ENCODE results near the gene ATL2.
"Not testable (repeated sequence)": the region's sequence is repeated elsewhere in the genome, so short reads cannot be mapped to it uniquely, and the experiment has no call there.

ATL2 gene

DNA sequence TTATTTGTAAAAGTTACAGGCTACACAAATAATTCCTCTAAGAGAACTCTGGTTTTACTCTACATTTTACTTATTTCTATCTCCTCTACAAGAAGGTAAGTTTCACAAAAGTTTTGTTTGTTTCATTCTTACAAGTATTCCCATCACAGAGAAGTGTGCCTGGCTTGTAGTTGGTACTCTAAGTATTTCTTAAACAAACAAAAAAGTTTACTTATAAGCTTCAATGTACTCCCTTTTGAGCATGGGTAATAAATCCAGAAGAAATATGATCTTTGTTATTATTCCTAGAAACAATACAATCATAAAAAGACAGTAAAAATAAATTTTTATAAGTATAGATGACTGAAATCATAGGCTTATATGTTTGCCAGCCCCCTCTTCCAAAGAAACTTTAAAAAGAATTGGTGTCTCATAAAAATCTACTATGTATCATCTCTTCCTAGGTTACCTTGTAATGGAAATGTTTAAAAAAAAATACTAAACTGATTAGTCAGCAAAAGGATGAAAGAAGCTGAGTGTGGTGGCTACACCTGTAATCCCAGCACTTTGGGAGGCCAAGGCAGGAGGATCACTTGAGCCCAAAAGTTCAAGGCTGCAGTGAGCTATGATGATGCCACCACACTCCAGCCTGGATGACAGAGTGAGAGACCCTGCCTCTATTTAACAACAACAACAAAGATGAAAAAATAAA lies 54.7 kb downstream of the ATL2 start:
- no peak for DNase-seq

DNA sequence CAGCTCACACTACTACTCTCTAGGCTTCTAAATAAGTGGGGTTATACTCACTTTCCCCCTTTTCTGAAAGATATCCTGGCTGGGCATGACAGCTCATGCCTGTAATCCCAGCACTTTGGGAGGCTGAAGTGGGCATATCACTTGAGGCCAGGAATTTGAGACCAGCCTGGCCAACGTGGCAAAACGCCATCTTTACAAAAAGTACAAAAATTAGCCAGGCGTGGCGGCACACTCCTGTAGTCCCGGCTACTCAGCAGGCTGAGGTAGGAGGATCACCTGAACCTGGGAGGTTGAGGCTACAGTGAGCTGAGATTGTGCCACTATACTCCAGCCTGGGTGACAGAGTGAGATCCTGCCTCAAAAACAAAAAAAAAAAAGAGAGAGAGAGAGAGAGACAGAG lies 57.8 kb downstream of the ATL2 start:
- DNase-seq, result not testable (repeated sequence)

DNA sequence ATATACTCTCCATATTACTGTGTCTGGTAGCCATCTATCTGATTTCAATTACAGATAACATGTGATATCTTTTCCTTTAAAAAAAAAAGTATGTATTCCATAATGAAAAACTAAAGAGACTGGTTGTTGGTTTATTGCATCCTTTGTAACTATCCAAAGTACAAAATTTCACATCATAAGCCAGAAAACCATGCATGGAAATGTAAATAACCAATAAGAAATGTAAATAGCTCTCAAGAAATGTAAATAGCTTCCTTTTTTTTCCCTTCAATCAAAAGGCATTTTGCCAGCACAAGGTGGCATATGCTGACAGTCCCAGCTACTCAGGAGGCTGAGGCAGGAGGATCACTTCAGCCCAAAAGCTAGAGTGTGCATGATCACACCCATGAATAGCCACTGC lies 59.3 kb downstream of the ATL2 start:
- DNase-seq, result no peak

DNA sequence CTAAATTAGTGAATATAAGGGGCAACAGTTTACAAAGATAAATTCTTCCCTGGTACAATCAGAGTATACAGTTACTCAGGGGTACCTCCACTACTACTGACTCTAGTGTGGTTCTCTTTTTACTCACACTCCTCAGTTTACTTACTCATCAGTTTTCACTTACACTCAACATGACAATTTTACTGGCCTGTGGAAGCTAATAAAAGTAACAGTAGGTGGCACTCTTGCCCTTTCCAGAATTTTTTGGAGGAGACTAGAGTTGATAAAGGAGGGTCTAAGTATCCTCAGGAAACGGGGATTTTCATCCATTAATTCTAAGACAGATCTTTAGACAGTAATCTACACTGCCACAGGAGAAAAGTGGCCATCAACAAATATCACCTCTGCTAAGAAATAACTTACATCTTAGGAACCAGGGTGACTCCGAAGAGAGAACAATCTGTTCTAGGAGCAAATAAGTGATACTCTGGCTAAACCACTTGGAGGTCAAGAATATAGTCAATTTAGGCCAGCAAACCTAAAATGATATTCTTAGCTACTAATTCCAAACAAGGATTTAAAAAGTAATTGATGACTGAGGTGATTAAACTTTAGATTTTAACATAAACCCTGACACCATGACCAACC lies 61.3 kb downstream of the ATL2 start:
- DNase-seq, result peak; percentile 23

DNA sequence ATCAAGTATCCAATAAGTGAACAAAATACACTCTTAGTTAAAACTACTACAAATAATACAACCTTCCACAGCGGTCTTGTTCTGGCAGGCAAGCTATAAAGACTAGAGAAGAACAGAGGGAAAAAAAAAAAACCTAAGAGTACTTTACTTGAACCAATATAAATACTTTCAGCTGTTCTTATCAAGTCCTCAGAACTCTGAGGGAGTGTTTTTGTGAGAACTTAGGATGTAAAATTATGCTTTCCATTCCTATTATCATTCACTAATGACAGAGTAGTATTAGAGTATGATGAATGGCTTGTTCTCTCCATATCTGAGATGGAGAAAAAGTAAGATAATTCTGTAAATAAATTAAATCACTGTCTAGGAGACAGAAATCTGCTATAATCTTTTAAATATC lies 68.3 kb downstream of the ATL2 start:
- DNase-seq, result no peak

DNA sequence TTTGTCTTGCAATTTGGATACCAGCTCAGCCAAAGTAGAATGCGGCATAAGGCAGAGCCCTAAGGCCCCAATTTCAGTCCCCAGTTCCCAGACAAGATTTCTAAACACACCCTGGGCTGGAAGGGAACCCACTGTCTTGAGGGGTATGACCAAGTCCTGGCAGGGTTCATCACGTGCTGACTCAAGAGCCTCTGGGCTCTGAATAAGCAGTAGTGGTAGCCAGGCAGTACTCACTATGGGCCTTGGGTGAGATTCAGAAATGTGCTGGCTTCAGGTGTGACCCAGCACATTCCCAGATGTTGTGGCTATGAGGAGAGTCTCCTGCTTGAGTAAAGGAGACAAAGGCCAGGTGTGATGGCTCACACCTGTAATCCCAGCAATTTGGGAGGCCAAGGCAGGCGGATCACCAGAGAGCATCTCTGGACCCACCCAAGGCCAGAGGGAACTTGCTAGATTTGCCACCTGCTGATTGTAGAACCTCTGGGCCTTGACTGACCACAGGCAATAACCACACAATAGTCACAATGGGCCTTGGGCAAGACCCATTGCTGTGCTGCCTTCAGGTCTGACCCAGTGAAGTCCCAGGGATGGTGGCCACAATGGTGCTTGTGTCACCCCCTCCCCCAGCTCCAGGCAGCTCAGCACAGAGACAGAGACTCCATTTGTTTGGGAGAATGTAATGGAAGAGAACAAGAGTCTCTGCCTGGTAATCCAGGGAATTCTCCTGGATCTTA lies 74.9 kb downstream of the ATL2 start:
- DNase-seq, result no peak

DNA sequence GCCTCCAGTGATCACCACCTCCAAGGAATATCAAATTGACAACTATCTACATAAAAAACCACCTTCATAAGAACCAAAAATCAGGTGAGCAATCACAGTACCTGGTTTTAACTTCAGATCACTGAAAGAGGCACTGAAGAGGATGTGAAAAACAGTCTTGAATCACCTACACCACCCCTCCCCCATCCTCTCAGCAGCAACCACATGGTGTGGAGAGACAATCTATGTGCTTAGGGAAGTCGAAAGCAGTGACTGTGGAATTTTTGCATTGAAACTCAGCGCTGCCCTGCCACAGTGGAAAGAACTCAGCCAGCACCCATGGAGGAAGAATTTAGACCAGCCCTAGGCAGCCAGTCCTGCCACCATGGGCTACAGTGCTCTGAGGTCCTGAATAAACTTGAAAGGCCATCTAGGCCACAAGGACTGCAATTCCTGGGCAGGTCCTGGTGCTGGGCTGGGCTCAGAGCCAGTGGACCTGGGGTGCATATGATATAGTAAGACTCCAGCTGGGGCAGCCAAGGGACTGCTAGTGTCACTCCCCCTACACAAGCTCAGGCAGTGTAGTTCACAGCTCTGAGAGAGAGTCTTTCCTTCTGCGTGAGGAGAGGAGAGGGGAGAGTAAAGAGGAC lies 75.6 kb downstream of the ATL2 start:
- DNase-seq, result no peak

DNA sequence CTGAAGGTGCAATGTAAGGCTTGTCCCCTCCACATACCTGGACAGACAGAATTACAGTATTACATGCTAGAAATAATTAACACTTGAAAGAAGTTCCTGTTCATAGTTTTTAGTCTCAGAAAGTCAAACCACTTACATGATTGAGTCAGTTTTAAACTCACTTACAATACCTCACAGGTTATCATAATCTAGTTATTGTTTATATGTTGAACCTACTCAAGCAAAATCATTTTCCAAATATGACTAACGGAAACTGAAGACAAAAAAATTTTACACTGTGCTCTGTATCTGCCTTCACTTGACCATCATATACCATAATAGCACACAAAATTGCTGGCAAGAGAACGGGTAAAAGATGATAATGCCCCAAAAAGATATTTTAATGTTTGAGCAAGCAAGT lies 78.5 kb downstream of the ATL2 start:
- no peak for DNase-seq

DNA sequence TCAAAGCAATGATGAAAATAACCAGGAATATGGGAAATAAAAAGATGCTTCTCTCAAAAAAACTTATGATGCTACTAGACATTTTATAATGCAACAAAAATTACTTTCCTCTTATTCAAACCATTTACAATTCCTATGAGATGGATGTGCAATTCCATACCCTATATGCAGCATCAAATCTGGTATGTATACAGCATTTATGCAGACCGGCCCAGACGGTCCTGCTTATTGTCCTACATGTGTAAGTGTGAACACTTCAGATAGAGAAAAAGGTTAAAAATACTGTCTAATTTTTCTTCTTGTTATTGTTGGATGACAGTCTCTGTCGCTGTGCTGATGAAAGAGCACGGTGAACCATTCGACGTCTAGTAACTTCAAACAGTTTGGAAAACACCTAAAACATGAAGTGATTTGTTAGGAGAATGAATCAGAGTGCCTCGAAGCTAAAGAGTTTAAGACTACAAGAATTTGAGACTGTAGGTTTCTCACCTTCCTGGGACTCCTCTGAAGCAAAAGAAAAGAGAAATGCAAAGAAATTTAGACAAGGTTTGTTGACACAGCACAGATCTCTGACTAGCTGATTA lies 80.8 kb downstream of the ATL2 start:
- no peak for DNase-seq

DNA sequence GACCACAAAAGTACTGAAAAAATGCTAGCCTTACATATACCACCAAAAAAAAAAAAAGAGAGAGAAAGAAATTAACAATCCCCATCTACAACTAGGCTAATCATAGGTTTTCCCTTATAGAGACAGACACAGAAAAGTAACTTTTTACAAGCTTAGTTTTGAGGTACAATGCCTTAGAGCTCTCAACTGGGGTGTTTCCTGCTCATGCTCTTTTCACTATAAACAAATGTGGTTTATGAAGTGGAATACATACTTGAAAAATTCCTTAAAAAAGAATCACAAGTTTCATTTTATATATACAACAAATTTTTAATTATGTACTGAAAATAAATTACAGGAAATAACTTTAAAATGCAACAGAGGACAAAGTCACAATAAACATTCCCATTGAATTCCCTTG lies 82.5 kb downstream of the ATL2 start:
- no peak for DNase-seq

DNA sequence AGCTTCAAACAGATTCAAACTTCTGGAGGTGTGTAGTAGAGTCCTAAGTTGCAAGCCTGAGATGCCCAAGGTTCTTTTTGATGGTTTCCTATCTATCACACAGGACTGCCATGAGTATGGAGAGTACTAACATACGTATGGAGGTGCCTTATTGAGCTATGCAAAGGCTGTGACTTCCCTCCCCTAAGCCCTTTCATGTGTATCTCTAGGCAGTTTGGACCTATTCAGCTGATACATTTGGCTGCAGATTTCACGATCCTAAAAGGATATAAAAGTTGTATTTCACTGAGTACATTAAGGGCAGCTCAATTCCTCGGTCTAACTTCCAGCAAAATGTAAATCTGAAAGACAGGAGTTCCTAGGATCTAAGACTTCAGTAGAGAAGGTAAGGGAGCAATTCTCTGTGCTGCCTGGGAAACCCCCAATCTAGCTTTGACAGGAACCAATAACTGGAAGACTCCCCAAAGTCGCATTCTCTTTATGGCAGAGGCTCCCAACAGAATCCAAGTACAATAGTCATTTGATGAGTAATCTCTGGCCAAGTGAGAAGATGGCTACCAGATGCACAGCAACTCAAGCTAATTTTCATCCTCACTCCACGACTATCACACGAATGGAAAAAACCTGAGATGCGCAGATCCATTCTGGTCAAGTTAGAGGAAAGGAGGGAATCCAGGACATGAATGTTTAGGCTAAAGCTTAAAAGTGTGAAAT lies 83.8 kb downstream of the ATL2 start:
- DNase-seq, result no peak

DNA sequence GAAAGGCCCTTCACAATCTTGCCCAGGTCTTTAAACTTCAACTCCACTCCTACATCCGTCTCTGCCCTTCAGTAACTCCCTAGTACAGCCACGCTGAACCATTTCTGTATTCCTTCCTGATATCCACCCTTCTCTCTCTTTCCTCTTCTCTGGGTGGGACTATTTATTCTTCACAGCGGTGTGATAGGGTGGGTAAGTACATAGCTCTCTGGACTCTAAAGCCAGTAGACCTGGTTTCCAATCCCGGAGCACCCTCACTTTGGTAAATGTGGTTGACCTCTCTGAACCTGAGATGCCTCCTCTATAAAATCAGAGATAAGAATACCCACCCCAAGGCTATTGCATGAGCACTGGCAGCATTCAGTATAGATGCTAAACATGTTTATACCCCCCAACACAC lies 86.7 kb downstream of the ATL2 start:
- no peak for DNase-seq

DNA sequence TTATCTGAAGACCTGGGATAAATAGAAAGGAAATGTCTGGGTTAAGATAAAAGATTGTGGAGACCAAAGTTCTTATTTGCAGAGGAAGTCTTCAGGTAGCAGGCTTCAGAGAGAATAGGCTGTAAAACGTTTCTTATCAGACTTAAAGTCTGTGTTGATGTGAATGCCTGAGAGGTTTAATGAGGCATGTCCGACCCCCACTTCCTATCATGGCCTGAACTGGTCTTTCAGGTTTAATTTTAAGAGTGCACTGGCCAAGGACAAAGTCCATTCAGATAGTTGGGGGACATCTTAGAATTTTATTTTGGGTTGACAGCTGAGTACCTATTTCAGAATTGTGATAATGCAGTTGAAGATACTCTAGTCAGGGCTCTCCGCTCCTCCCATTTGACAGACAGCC lies 92.1 kb downstream of the ATL2 start:
- no peak for DNase-seq

DNA sequence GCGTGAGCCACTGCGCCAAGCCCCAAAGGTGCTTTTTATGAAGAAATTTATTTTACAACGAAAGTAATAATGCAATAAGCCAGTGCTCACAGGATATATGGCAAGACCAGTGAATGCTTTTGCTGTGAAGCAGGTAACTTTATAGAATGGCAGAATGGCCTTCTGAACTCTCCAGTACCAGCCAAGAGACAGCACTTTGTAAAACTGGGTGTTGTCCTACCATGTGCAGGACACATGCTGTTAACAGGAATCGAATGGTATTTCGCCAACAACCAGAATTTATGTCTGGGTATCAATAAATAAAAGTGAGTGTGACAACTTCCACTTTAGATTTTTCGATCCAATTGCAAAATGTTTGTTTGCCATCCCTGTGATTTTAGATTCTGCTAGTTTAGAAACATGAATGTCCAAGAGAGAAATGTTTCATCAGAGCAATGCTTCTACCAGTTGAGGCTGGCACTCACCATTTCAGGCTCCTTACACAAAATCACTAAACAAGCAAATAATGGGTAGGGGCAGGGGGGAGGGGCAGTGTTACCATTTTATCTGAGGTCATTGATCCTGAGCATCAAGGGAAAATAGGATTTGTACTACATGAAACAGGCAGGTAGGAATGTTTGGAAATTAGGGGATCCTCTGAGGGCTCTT lies 95.9 kb downstream of the ATL2 start:
- no peak for DNase-seq

DNA sequence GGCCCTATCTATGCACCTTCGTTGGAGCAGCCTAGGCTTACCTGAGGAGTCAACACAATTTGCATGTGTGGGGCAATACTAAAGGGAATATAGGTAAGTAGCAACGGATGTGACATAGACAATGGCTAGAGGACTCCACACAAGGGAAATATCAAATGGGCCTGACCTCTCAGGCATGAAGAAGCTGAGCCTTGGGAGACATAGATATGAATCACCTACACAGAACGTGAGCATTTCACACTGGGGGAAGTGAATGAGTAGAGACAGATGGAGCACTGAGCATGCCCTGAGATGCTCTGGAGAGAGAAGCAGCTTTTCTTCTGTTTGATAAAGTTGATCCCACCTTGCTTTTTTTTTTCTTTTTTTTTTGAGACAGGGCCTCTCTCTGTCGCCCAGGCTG lies 97.9 kb downstream of the ATL2 start:
- no peak for DNase-seq

DNA sequence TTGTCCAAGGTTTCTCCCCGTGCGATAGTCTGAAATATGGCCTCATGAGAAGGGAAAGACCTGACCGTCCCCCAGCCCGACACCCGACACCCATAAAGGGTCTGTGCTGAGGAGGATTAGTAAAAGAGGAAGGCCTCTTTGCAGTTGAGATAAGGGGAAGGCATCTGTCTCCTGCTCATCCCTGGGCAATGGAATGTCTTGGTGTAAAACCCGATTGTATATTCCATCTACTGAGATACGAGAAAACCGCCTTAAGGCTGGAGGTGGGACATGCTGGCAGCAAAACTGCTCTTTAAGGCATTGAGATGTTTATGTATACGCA lies 99.0 kb downstream of the ATL2 start:
- DNase-seq, result not testable (repeated sequence)

DNA sequence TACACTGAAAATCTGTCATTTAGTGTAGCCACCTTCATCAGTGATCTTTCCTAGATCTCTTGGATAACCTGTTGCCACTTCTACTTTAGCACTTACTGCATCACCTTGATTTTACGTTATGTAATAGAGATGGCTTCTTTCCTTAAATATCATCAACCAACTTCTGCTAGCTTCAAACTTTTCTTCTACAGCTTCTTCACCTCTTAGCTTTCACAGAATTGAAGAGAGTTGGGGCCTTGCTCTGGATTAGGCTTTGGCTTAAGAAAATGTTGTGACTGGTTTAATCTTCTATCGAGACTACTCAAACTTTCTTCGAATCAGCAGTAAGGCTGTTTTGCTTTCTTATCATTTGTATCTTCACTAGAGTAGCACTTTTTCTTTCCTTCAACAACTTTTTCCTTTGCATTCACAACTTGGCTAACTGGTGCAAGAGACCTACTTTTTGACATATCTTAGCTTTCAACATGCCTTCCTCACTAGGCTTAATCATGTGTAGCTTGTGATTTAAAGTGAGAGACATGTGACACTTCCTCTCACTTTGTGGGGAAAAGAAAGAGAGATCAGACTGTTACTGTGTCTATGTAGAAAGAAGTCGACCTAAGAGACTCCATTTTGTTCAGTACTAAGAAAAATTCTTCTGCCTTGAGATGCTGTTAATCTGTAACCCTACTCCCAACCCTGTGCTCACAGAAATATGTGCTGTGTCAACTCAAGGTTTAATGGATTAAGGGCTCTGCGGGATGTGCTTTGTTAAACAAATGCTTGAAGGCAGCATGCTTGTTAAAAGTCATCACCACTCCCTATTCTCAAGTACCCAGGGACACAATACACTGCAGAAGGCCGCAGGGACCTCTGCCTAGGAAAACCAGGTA lies 99.6 kb downstream of the ATL2 start:
- no peak for DNase-seq

DNA sequence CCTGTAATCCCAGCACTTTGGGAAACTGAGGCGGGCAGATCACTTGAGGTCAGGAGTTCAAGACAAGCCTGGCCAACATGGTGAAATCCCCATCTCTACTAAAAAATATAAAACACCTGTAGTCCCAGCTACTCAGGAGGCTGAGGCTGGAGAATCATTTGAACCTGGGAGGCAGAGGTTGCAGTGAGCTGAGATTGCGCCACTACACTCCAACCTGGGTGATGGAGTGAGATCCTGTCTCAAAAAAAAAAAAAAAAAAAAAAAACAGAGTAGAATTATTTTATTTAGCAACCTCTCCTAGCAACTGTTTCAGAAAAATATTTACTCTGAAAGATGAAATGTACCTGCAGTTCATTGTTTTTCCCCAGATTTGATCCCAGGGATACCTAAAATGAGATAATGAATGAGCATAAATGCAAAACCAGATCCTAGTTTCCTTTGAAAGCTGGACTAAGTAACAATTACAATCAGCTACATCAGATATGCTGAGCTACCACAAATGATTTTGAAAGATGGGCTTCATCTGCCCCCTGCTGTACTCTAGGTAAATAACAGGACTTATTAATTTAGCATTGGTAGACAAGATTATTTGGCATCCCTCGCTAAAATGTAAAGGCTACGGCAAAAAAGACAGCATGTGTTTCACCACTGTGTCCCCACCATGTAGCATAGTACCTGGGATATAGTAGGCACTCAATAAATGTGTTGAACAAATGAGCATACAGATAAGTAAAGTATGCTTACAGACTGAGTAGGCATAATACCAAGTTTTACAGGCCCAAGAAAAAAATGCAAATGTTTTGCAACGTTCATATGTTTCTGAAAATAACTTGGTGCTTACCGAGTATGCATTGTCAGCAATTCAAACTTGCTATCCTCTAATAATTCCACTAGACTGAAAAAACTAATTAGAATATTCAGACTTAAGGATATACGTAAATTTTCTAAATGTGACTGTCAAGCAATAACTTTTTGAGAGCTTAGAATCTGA lies 102.5 kb downstream of the ATL2 start:
- peak; percentile 39 for DNase-seq

DNA sequence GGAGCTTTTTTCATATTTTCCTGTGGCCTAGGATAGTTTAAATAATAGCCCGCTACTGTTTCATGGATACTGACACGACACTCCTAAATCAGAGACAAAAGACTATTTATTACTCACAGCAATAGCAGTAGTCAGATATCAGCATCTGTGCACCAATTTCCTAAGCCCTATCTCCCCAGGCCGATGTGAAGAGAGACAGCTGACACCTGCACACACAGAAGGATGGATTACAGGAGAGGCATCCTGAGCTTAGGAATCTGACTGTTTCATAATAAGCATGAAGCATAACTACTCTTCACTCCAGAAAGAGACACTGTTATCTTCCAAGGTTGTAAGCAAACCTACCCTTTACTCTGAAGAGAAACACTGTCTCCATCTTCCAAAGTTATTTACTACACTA lies 105.4 kb downstream of the ATL2 start:
- no peak for DNase-seq

DNA sequence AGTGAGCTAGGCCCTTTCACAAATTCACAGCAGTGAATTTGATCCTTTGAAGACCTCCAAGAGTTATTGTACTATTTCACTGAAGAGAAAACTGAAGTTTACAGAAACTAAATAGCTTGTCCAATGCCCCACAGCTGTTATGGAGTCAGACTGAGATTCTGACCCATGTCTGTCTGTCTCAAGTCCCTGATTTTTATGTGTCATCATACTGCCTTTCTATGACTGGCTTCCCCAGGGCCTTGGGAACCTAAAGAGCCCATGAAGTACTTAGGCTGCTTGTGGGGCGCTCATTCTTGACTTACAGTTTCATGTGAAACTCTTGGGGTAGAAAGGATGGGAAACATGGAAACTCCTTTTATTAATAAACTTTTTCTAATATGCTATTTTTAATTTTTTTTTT lies 107.7 kb downstream of the ATL2 start:
- DNase-seq, result no peak
